ENCODE results near the gene PLEKHG1.

Gene PLEKHG1

DNA sequence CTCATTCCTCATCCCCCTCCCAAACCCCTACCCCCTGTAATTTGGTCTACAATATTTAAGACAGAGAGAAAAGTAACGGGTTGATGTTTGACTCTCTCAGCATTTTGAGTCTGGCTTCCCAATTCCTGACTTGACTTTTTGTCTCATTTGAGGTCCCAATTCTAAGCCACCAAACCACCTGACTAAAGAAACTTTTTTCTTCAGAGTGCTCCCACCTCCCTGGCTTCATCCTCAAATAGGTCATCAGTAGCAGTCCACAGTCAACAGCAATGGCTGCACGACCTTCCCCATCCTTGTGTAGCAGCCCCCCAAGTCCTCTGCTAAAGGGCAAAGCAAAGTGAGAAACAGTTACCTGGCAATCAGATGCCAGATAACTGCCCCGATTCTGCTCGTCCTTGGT lies 1.8 kb downstream of the PLEKHG1 start:
- peaks cover 28% of the 10 kb centered on the region for H3K36me3 ChIP-seq (ENCODE audit: control insufficient read depth, low read length)
- H3K9me2 ChIP-seq (replicated peaks; ENCODE audit: control insufficient read depth, low read length) = no peaks in the 10 kb centered on the region
- no peak for TF ChIP-seq CTCF (IDR thresholded peaks at IDR 0.05; ENCODE audit: low read depth, low read length, poor library complexity, severe bottlenecking)
- H3K4me2 ChIP-seq (ENCODE audit: low read length) = peak overlapping the region; percentile 80
- H3K4me1 ChIP-seq (ENCODE audit: control insufficient read depth, low read length) = peaks cover 67% of the 10 kb centered on the region
- H3K27ac ChIP-seq (ENCODE audit: low read depth, low read length) = peak overlapping the region; percentile 82
- no peaks in the 10 kb centered on the region for H3K27me3 ChIP-seq (ENCODE audit: control insufficient read depth, low read length)
- H3F3A ChIP-seq (ENCODE audit: control insufficient read depth, insufficient read depth) = peaks cover 7% of the 10 kb centered on the region; the same call in 1 of the 2 replicates
- peaks cover 64% of the 10 kb centered on the region for H3K79me2 ChIP-seq (ENCODE audit: control insufficient read depth, low read length)
- no peaks in the 10 kb centered on the region for H3K9me3 ChIP-seq (ENCODE audit: control insufficient read depth, insufficient read depth, low read length)
- peaks cover 5% of the 10 kb centered on the region; the same call in 1 of the 2 replicates for H4K20me1 ChIP-seq (ENCODE audit: control insufficient read depth, insufficient read depth, low read depth, low read length)
- peak overlapping the region; percentile 73 for H3K4me3 ChIP-seq (ENCODE audit: low read length)

DNA sequence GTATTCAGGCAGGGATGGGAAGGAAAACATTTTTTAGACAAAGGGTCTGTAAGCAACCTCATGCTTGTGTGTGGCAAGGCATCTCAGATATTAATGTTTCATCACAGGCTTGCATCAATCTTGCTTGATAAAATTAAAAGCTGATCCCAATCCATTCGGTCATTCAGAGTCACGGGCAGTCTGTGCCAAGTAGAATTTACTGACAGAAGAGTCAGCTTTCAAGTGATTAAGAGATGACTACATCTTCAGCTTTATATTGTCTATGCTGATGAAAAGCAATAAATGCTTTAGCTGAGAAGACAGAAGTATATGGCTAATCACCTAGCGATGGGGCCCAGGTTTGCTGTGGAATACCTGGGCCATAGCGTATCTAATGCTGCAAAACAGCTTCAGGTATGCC lies 3.5 kb downstream of the PLEKHG1 start:
- H3K9me3 ChIP-seq (ENCODE audit: control insufficient read depth, insufficient read depth, low read length) = no peaks in the 10 kb centered on the region
- peaks cover 67% of the 10 kb centered on the region for H3K4me1 ChIP-seq (ENCODE audit: control insufficient read depth, low read length)
- peaks cover 81% of the 10 kb centered on the region for H3K79me2 ChIP-seq (ENCODE audit: control insufficient read depth, low read length)
- no peaks in the 10 kb centered on the region; the same call in 1 of the 2 replicates for H3F3A ChIP-seq (ENCODE audit: control insufficient read depth, insufficient read depth)
- H4K20me1 ChIP-seq (ENCODE audit: control insufficient read depth, insufficient read depth, low read depth, low read length) = peaks cover 5% of the 10 kb centered on the region; the same call in 1 of the 2 replicates
- no peak overlapping the region for H3K4me3 ChIP-seq (ENCODE audit: low read length)
- H3K27ac ChIP-seq (ENCODE audit: low read depth, low read length) = no peak overlapping the region
- no peaks in the 10 kb centered on the region for H3K27me3 ChIP-seq (ENCODE audit: control insufficient read depth, low read length)
- H3K36me3 ChIP-seq (ENCODE audit: control insufficient read depth, low read length) = peaks cover 45% of the 10 kb centered on the region
- H3K9me2 ChIP-seq (replicated peaks; ENCODE audit: control insufficient read depth, low read length) = no peaks in the 10 kb centered on the region
- TF ChIP-seq EZH2phosphoT487 (IDR thresholded peaks at IDR 0.05; ENCODE audit: borderline replicate concordance, low read length) = no peak
- no peak overlapping the region for H3K4me2 ChIP-seq (ENCODE audit: low read length)

DNA sequence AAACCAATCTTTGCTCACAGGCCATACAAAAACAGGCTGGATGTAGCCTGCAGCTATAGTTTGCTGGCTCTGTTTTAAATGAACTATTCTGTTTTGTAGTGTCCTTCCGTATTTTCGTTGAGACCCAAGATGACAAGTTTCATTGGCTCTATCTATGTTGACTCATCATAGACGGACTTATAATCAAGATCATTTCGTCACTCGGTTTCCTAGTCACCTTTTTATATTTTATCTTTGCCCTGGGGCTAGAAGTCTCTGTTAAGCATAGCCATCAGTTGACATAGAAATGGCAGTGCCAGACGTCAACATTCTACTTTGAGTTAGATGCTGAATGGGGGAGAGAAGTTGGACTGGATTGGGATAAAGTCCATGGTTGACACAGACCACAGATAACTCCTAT lies 4.8 kb downstream of the PLEKHG1 start:
- peaks cover 5% of the 10 kb centered on the region; the same call in 1 of the 2 replicates for H4K20me1 ChIP-seq (ENCODE audit: control insufficient read depth, insufficient read depth, low read depth, low read length)
- H3K4me2 ChIP-seq (ENCODE audit: low read length) = no peak overlapping the region
- no peaks in the 10 kb centered on the region for H3F3A ChIP-seq (ENCODE audit: control insufficient read depth, insufficient read depth)
- peaks cover 58% of the 10 kb centered on the region for H3K36me3 ChIP-seq (ENCODE audit: control insufficient read depth, low read length)
- H3K9me3 ChIP-seq (ENCODE audit: control insufficient read depth, insufficient read depth, low read length) = no peaks in the 10 kb centered on the region
- no peak overlapping the region for H3K27ac ChIP-seq (ENCODE audit: low read depth, low read length)
- H3K79me2 ChIP-seq (ENCODE audit: control insufficient read depth, low read length) = peaks cover 94% of the 10 kb centered on the region
- H3K4me3 ChIP-seq (ENCODE audit: low read length) = no peak overlapping the region
- TF ChIP-seq CTCF (IDR thresholded peaks at IDR 0.05; ENCODE audit: low read depth, low read length, poor library complexity, severe bottlenecking) (no peak), EZH2phosphoT487 (IDR thresholded peaks at IDR 0.05; ENCODE audit: borderline replicate concordance, low read length) (no peak)
- no peaks in the 10 kb centered on the region for H3K9me2 ChIP-seq (replicated peaks; ENCODE audit: control insufficient read depth, low read length)
- peaks cover 67% of the 10 kb centered on the region for H3K4me1 ChIP-seq (ENCODE audit: control insufficient read depth, low read length)
- no peaks in the 10 kb centered on the region for H3K27me3 ChIP-seq (ENCODE audit: control insufficient read depth, low read length)

DNA sequence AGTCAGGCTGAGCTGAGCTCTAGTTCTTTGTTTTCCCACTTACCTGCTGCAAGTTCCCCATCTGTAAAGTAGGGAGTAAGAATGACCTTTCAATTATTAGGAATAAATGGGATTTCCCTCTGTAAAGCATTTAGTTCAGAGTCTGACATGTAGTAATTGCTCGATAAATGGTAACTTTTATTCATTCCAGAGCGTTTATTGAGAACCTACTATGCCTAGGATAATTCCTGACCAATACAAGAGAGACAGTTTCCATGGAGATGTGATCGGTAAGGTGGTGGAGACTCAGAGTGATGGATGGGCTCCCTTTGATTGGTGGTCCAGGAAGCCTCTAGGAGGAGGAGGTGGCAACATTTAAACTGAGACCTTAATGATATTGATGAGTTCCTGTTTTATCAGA lies 5.6 kb downstream of the PLEKHG1 start:
- H3K9me2 ChIP-seq (replicated peaks; ENCODE audit: control insufficient read depth, low read length) = no peaks in the 10 kb centered on the region
- no peaks in the 10 kb centered on the region for H3K9me3 ChIP-seq (ENCODE audit: control insufficient read depth, insufficient read depth, low read length)
- no peak overlapping the region for H3K4me3 ChIP-seq (ENCODE audit: low read length)
- peaks cover 61% of the 10 kb centered on the region for H3K36me3 ChIP-seq (ENCODE audit: control insufficient read depth, low read length)
- no peaks in the 10 kb centered on the region for H3F3A ChIP-seq (ENCODE audit: control insufficient read depth, insufficient read depth)
- peaks cover 74% of the 10 kb centered on the region for H3K4me1 ChIP-seq (ENCODE audit: control insufficient read depth, low read length)
- peaks cover 5% of the 10 kb centered on the region; the same call in 1 of the 2 replicates for H4K20me1 ChIP-seq (ENCODE audit: control insufficient read depth, insufficient read depth, low read depth, low read length)
- H3K79me2 ChIP-seq (ENCODE audit: control insufficient read depth, low read length) = peaks cover 99% of the 10 kb centered on the region
- no peaks in the 10 kb centered on the region for H3K27me3 ChIP-seq (ENCODE audit: control insufficient read depth, low read length)
- TF ChIP-seq CTCF (IDR thresholded peaks at IDR 0.05; ENCODE audit: low read depth, low read length, poor library complexity, severe bottlenecking) (no peak), EZH2phosphoT487 (IDR thresholded peaks at IDR 0.05; ENCODE audit: borderline replicate concordance, low read length) (no peak)
- H3K27ac ChIP-seq (ENCODE audit: low read depth, low read length) = no peak overlapping the region
- H3K4me2 ChIP-seq (ENCODE audit: low read length) = no peak overlapping the region
